Upper lobe of left lung (tissue), 6 donors: Measurements from ENCODE around the gene FOXL1. TPM values are rescaled to one million over a fixed set of nuclear protein-coding genes. Genes with fewer than 3 reads are reported as not detected.

Experiments
- ATAC-seq, 2 donors: fragments of 200-7000 bp; cut with Tn5 transposase; one replicate each; pipeline ENCODE4 v1.9.1; 2022; ENCODE audit warnings: mild to moderate bottlenecking in 2 of 2, moderate library complexity in 2 of 2; ENCODE audit not compliant: low FRiP score in 2 of 2
- DNase-seq, 2 donors: peaks; one replicate each; pipeline ENCODE4 v3.0.0-alpha.2; 2019 to 2020
- H3K27ac ChIP-seq, 4 donors: fragments of 200-600 bp; sonication (generic); one replicate each; pipeline ENCODE4 v1.5.1; 2016 to 2019
- H3K27me3 ChIP-seq, 4 donors: fragments of 200-600 bp; sonication (generic); one replicate each; pipeline ENCODE4 v1.5.1; 2017 to 2019
- H3K36me3 ChIP-seq, 4 donors: fragments of 200-600 bp; sonication (generic); one replicate each; pipeline ENCODE4 v1.5.1; 2016 to 2019
- H3K4me1 ChIP-seq, 4 donors: fragments of 200-600 bp; sonication (generic); one replicate each; pipeline ENCODE4 v1.5.1; 2018 to 2019
- H3K4me3 ChIP-seq, 4 donors: fragments of 200-600 bp; sonication (generic); one replicate each; pipeline ENCODE4 v1.5.1; 2017 to 2019; ENCODE audit warnings: mild to moderate bottlenecking in 2 of 4, moderate library complexity in 1 of 4
- H3K9me3 ChIP-seq, 4 donors: fragments of 200-600 bp; sonication (generic); one replicate each; pipeline ENCODE4 v1.5.1; 2018 to 2019
- CTCF ChIP-seq, 6 experiments: fragments of 450-650 bp in 4 of 6; fragments of 200-600 bp in 2 of 6; sonication (generic) in 2 of 6; IDR thresholded peaks; one replicate each; pipeline ENCODE4 v1.5.1; 2016 to 2019; ENCODE audit warnings: antibody characterized with exemption in 6 of 6
- EP300 ChIP-seq, 4 donors: sonication (generic); formaldehyde crosslinking; IDR thresholded peaks; one replicate each; pipeline ENCODE4 v1.5.1; 2017; ENCODE audit warnings: antibody characterized with exemption in 4 of 4, control low read depth in 2 of 4
- POLR2A ChIP-seq, 4 donors: fragments of 450-650 bp; IDR thresholded peaks; one replicate each; pipeline ENCODE4 v1.5.1; 2016 to 2017; ENCODE audit warnings: antibody characterized with exemption in 4 of 4, mild to moderate bottlenecking in 2 of 4
- POLR2AphosphoS5 ChIP-seq, 2 donors: sonication (generic); formaldehyde crosslinking; IDR thresholded peaks; one replicate each; pipeline ENCODE4 v1.5.1; 2017; ENCODE audit warnings: antibody characterized with exemption in 2 of 2
- WGBS, 2 donors: methylation state at CpG; one replicate each; pipeline ENCODE4 v1.1.5; 2017 to 2018; 5-methylcytosine and 5-hydroxymethylcytosine counted together
- total RNA-seq, 6 donors: library from RNA; depleted of rRNA in 4 of 6; stranded (reverse); fragments of >200 nt in 4 of 6; gene quantifications; one replicate each; pipeline versions ENCODE4 v1.1.0 to v1.2.1, GENCODE V29; 2016 to 2021
- donor health status: DM: no; HTN: no; CAD: no; lungs with moderate emphysema.
- donor health status: DM: no; HTN: yes; CAD: no; lungs with severe emphysema.

FOXL1 gene
- total RNA-seq, 6 donors from 2014 or later = 0.22 to 2.2 (median 0.49) TPM; not detected in 1

GRCh38 chr16:86572041-86572521 is 6.3 kb upstream of the FOXL1 start:
- Histone ChIP-seq H3K4me3 (no peak overlapping the region), H3K9me3 (no peaks in the 10 kb centered on the region), H3K27me3 (peaks cover 0 to 39% (median 19%) of the 10 kb centered on the region in 4 donors), H3K27ac (no peak overlapping the region), H3K4me1 (peaks cover 9 to 32% (median 17%) of the 10 kb centered on the region in 4 donors), H3K36me3 (no peaks in the 10 kb centered on the region)
- DNase-seq (no peak), ATAC-seq (no peak)
- TF ChIP-seq CTCF (IDR thresholded peaks at IDR 0.05) (no peak), POLR2A (IDR thresholded peaks at IDR 0.05) (no peak), POLR2AphosphoS5 (IDR thresholded peaks at IDR 0.05) (no peak), EP300 (IDR thresholded peaks at IDR 0.05) (no peak)
- WGBS, 2 donors = 71% methylated on average over 6 to 12 of the region's 12 CpGs

GRCh38 chr16:86572606-86573005 is 5.7 kb upstream of the FOXL1 start:
- DNase-seq (no peak), ATAC-seq (no peak)
- H3K9me3 ChIP-seq = no peaks in the 10 kb centered on the region
- H3K4me1 ChIP-seq = peaks cover 14 to 30% (median 20%) of the 10 kb centered on the region in 4 donors
- H3K27me3 ChIP-seq = peaks cover 0 to 34% (median 19%) of the 10 kb centered on the region in 4 donors
- no peak overlapping the region for H3K4me3 ChIP-seq
- H3K27ac ChIP-seq = no peak overlapping the region
- H3K36me3 ChIP-seq = no peaks in the 10 kb centered on the region
- TF ChIP-seq CTCF (IDR thresholded peaks at IDR 0.05) (no peak), EP300 (IDR thresholded peaks at IDR 0.05) (no peak), POLR2A (IDR thresholded peaks at IDR 0.05) (no peak), POLR2AphosphoS5 (IDR thresholded peaks at IDR 0.05) (no peak)
- WGBS, 2 donors = 76 to 88% methylated on average over 8 of the region's 8 CpGs

GRCh38 chr16:86573215-86573614 is 5.1 kb upstream of the FOXL1 start:
- ATAC-seq = no peak
- 71 to 75% methylated on average over 6 to 7 of the region's 8 CpGs for WGBS, 2 donors
- Histone ChIP-seq H3K4me3 (no peak overlapping the region), H3K27me3 (peaks cover 0 to 28% (median 15%) of the 10 kb centered on the region in 4 donors), H3K36me3 (no peaks in the 10 kb centered on the region), H3K4me1 (peaks cover 14 to 28% (median 23%) of the 10 kb centered on the region in 4 donors), H3K27ac (no peak overlapping the region), H3K9me3 (no peaks in the 10 kb centered on the region)
- DNase-seq = no peak
- TF ChIP-seq POLR2AphosphoS5 (IDR thresholded peaks at IDR 0.05) = no peak
- no peak for TF ChIP-seq POLR2A (IDR thresholded peaks at IDR 0.05)
- TF ChIP-seq CTCF (IDR thresholded peaks at IDR 0.05) = no peak
- TF ChIP-seq EP300 (IDR thresholded peaks at IDR 0.05) = no peak

DNA sequence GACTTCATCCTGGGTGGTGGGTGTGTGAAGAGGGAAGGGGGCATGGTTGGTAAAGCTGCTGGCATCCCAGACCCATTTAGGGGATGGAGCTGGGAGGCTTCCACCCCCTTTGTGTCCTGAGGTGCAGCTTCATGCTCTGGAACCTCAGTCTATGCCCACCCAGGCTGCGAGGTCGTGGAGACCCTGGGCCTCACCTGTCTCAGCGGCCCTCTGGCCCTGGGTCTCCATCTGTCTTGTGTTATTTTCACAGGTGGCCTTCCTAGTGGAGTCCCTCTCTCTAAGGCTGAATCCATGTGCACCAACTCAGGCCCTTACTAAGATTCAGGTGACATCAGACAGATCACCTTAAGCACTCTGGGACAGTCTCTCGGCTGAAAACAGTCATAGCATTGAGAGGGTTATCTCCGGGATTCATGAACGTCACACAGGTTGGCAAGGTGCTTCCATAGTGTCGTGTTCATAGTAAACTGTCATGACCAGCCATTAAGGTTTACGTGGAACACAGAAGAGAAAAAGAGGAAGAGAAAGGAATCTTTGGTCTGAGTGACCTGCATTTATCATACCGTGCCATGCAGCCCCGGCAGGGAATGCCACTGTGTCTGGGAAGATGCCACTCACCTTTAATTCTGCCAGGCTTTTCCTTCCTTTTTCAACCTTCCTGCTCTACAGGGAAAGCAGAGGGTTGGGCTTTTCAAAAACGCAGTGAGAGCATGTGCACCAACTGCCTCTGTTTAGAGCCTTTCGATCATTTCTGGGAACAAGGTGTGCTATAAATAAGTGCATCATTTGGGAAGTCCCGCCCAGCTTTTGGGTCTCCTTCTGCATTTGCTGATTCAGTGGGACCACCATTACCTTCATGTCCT is 4.5 kb upstream of the FOXL1 start:
- peaks cover 14 to 35% (median 28%) of the 10 kb centered on the region in 4 donors for H3K4me1 ChIP-seq
- ATAC-seq (no peak), DNase-seq (no peak)
- no peak overlapping the region for H3K27ac ChIP-seq
- no peaks in the 10 kb centered on the region for H3K36me3 ChIP-seq
- WGBS, 2 donors = 69 to 77% methylated on average over 13 of the region's 13 CpGs
- TF ChIP-seq EP300 (IDR thresholded peaks at IDR 0.05) = no peak
- no peaks in the 10 kb centered on the region for H3K9me3 ChIP-seq
- H3K27me3 ChIP-seq = peaks cover 0 to 28% (median 14%) of the 10 kb centered on the region in 4 donors
- no peak overlapping the region for H3K4me3 ChIP-seq

DNA sequence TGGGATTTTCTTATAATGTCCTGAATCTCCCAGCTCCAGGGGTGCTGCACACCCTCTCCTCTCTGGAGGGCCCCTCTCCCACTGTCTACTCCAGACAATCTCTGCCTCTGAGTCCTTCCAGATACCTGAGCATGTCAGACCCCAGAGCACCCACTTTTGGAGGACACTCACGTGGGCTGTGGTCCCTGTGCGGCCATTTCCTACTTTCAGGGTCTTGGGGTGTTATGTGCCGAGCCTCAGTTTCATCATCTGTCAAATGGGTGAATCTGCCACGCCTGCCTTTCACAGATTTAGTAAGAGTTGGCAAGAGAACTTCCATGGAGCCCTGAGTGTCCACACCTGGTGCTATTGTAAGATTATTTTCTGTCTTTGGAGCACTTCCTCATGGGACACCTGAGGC is 3.7 kb upstream of the FOXL1 start:
- TF ChIP-seq EP300 (IDR thresholded peaks at IDR 0.05) = no peak
- no peak for TF ChIP-seq POLR2AphosphoS5 (IDR thresholded peaks at IDR 0.05)
- no peak for TF ChIP-seq CTCF (IDR thresholded peaks at IDR 0.05)
- TF ChIP-seq POLR2A (IDR thresholded peaks at IDR 0.05) = no peak
- H3K4me3 ChIP-seq = no peak overlapping the region
- 64% methylated on average over 4 of the region's 4 CpGs; no CpG with 5 or more reads in 1 of the 2 donors for WGBS, 2 donors
- H3K27me3 ChIP-seq = peaks cover 0 to 32% (median 14%) of the 10 kb centered on the region in 4 donors
- ATAC-seq = no peak
- H3K27ac ChIP-seq = no peak overlapping the region
- DNase-seq = no peak
- peaks cover 16 to 39% (median 33%) of the 10 kb centered on the region in 4 donors for H3K4me1 ChIP-seq
- H3K36me3 ChIP-seq = no peaks in the 10 kb centered on the region
- H3K9me3 ChIP-seq = no peaks in the 10 kb centered on the region
